HG02763 (cell line): ENCODE measurements around the gene GSTT2.
"Not testable (repeated sequence)": the region's sequence is repeated elsewhere in the genome, so short reads cannot be mapped to it uniquely, and the experiment has no call there.

ENCODE experiments used
- ATAC-seq: cut with Tn5 transposase; IDR thresholded peaks from one replicate; pipeline ENCODE4 v1.9.1; 2021; ENCODE audit warnings: mild to moderate bottlenecking, moderate library complexity; ENCODE audit not compliant: unreplicated experiment

Gene GSTT2

DNA sequence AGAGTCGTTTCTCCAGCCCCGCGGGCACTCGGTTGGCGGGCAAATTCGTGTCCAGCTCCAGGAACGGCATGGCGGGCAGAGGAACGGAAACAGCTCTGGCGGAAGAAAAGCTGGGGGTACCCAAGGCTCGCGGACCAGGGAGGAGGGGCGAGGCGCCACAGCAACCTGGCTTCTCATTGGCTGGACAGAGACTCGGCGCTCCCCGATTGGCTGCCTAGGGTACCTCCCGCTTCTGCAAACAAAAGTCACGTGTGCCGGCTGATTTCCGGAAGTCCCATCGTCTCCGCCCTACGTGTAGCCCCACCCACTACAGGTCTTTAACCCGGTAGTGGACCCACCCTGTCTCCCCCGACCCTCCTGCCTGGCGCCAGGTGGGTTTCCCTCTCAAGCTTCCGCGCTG is 5.6 kb upstream of the GSTT2 start, which contains the start of gene DDT:
Gene DDT, minus strand, starts transcription at position 97 of the 400 bp plus-strand sequence. Its CDS starts 27 bp downstream, at position 70.
- peak; percentile 90 for ATAC-seq

DNA sequence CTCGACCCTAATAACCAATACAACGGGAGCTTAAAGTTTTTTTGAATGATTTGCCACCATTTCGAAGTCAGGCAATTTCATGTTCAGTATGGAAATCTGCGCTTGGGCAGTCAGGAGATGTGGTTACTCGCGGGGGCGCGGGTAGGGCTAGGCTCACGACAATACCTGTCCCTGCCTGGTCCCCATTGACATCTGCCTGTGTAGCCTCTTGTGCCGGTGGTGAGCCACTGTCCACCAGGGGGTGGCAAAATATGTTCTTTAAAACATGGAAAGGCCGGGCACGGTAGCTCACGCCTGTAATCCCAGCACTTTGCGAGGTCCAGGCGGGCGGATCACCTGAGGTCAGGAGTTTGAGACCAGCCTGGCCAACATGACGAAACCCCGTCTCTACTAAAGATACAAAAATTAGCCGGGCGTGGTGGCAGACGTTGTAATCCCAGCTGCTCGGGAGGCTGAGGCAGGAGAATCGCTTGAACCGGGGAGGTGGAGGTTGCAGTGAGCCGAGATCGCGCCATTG is 5.0 kb upstream of the GSTT2 start:
- ATAC-seq: not testable (repeated sequence)

DNA sequence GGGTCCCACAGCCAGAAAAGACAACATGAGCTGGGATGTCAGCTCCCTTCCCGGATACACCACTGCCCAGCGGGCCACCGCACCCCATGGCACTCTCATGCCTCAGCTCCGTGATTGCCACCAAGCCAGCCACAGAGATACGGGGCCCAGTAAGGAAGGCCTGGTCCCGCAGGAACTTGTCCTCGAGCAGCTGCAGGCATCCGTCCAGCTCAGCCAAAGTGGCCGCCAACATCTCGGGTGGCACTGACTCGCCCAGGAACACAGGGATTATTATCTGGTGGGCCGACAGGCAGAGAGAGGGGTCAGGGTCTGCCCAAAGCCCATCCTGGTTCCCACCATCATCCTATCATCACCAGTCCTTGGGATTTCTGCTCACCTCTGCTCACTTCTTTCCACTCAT is 2.6 kb upstream of the GSTT2 start:
- ATAC-seq: not testable (repeated sequence)

DNA sequence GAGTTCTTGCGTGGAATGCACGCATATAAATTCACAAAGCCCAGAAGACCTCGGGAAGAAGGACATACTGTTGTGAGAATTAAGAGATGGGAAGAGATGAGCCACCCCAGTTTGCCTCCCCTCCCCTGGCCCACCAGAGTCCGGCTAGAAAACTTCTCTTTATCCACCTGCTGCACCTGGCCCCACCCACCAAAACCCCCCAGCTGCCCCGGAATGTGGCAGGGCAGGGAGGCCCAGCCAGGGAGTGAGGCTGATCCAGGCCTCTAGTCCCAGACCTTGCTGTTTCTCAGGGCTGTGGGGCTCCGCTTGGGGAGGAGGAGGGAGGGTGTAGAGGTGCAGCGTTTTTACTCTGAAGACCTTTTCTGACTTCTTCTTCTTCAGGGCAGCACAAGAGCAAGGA is 633 bp downstream of the GSTT2 start:
- not testable (repeated sequence) for ATAC-seq

DNA sequence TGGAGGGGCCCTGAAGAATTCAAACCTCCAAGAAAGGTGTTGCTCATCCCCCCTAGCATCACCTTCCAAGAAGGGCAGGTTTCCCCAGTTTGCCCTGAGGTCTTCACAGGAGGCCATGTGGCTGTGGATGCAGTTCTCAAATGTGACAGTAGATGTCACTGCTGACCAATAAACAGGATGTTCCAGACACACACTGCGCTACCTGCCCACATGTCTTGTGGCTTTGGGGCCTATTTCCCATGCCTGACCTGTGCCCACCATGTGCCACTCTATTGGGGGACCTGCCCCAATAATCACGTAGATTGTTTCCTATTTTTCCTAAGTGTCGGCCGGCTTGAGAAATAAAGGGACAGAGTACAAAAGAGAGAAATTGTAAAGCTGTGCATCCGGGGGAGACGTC is 4.5 kb downstream of the GSTT2 start:
- ATAC-seq: no peak

DNA sequence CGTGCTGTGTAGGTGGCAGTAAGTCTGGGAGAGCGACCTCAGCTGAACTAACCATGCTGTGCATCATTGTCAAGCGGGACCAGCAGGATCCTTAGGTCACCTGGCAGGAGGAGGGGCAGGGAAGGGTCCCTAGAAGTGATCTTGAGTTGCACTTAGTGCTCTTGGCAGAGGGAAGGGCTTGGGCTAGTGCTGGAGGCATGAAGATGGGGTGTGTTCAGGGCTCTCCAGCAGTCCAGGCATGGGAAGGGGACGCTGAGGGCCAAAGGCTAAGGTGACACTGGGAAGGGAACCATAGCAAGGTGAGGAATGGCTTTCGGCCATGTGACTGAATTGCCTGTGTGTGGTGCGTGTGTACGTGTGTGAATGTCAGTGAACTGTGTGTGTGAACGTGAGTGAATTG is 6.2 kb downstream of the GSTT2 start:
- not testable (repeated sequence) for ATAC-seq

DNA sequence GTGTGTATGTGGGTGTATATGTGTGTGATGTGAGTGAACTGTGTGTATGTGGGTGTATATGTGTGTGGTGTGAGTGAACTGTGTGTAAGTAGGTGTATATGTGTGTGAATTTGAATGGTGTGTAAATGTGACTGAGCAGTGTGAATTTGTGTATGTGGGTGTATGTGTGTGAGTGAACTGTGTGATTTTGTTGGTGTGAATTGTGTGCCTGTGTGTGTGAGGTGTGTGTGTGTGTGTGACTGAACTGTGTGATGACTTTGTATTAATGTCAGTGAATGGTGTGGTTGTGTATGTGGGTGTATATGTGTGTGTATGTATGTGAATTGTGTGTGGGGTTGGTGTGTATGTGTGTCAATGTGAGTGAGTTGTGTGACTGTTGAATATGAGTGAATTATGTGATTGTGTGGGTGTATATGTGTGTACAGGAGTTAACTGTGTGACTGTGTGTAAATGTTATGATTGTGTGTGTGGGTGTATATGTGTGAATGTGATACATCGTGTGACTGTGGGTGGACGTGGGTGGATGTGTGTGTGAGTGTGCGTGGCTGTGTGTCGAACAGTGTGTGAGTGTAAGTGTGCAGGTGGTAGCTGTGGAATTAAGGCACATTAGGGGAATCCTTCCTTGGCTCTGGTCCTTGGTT is 6.7 kb downstream of the GSTT2 start:
- not testable (repeated sequence) for ATAC-seq

DNA sequence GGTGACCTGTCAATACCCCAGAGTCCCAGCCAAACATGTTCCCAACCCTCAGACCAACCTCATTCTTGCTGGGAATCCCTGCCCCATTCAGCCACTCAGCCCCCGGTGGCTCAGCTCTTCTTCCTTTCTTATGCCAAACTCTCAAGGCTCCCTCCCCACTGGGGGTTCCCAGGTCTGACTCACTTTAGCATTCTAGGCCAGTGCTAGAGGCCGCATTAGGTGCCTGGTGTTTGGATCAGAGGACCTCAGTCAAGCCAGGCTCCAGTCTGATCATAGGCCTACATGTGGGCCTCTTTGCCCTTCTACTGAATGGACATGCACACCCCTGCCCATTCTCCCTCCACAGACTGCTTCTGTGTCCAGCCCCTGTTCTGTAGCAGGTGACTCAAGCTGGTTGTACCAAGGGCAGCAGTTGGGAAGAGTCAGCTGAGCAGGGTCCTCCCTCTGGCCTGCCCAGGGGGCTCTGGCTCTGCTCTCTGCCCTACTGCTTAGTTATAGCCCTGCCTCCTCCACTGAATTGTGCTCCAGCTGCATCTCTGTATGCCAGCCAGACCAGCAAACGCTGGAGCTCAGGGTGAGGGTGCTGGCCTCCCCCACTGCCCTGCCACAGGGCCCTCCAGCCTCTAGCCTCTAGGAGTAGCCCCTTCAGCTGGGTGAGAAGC is 9.8 kb downstream of the GSTT2 start:
- not testable (repeated sequence) for ATAC-seq

DNA sequence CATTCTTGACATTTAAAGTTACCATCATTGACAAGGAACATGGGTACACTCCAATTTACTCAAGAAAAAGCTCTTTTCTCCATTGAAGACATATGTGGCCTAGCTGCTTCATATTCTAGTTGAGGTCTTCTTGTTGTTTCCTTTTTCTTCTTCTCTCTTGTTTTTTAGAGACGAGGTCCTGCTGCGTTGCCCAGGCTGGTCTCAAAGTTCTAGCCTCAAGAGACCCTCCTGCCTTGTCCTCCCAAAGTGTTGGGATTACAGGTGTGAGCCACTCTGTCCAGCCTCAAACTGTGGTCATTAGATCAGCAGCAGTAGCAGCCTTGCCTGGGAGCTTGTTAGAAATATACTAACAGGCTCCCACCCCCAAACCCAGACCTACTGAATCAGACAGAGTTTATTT is 13.1 kb downstream of the GSTT2 start:
- not testable (repeated sequence) for ATAC-seq

DNA sequence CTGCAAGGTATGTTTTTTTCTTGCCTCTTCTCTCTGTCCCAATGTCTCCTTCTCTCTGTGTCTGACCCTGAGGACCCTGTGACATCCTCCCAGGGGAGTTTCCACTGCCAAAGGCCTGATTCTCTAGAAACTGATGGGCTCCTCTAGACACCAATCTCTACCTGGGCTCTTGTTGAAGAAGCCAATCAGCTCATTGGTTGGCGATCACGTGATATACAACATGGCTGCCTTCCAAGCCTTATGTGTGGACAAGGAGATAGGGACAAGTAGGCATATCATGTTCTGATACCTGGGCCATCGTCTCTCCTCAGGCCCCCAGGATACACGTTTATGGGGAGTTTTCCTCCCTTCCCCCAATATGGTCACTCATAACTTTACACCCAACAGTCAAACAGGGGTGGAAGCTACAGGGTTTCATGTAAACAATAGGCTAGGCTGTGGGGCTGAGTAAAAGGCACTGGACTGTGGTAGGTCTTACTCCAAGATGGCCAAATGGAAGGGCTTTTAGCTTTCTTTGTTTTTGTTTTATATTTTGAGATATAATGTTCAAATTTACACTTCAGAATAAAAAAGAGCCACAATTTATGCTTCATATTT is 13.7 kb downstream of the GSTT2 start:
- ATAC-seq: not testable (repeated sequence)

DNA sequence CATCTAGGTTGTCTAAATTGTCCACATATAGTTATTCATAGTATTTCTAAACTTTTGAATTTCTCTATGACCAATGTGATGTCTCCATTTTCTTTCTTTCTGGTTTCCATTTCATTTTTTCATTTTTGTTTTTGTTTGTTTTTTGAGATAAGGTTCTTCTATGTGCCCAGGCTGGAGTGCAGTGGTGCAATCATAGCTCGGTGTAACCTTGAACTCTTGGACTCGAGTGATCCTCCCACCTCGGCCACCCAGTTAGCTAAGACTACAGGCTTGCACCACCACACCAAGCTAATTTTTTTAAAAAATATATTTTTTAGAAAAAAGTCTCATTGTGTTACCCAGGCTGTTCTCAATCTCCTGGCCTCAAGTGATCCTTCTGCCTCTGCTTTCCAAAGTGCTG is 17.2 kb downstream of the GSTT2 start:
- ATAC-seq: no peak

DNA sequence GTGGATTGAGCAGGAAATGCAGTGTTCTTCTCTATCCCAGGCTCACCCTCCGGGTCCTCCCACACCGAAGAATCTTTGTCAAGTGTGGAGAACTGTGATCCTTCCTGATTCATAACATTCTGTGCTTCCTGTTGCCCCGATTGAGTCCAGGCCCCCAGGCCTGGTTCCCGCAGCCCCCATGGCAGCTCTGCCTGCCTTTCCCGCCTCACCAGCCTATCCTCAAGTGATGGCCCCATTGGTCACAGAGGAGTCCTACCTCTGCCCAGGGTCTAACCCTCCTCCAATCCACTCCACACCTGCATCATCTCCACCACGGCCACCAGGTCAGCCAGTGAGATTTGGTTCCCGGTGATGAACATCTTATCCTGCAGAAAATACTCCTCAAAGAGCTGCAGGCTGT is 19.8 kb downstream of the GSTT2 start:
- ATAC-seq: not testable (repeated sequence)

DNA sequence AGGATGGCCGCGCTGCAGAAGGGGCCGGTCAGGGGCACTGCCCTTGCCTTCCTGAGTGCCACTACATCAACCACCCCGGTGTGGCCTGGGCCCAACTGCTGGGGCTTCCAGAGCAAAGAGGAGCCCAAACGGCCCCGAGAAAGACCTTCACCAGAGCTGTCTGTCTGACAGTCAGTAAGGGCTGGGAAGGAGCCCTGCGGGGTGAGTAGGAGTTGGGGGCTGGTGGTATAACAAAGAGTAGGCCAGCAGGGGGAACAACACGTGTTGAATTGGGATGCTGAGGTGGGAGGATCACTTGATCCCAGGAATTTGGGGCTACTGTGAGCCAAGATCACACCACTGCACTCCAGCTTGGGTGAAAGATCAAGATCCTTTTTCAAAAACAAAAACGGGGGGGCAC is 21.4 kb downstream of the GSTT2 start:
- ATAC-seq: no peak

DNA sequence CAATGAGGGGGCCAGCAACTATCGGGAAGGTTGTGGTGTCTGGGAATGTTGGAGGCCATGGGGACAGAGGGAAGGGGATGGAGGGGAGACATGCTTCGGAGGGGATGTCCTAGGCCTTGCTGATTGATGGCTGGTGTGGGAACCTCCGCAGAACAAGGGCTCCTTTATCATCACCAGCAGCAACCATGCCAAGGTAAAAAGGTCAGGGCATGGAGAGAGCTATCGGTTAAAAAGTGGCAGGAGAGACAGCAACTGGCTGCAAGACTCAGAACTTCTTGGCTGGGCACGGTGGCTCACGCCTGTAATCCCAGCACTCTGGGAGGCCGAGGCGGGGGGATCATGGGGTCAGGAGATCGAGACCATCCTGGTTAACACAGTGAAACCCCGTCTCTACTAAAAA is 22.3 kb downstream of the GSTT2 start:
- ATAC-seq: no peak

DNA sequence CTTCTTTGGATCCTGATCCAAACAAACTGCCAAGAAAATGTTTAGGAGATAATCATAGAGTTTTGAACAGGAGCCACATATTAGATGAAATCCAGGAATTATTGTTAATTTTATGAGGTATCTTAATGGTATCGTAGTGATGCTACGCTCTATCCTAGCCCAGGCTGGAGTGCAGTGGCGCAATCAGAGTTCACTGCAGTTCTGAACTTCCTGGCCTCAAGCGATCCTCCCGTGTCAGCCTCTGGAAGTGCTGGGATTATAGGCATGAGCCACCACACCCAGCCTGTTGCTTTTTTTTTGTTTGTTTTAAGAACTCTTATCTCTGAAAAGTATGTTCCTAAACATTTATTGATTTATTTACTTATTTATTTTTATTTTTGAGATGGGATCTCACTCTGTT is 22.9 kb downstream of the GSTT2 start:
- no peak for ATAC-seq

DNA sequence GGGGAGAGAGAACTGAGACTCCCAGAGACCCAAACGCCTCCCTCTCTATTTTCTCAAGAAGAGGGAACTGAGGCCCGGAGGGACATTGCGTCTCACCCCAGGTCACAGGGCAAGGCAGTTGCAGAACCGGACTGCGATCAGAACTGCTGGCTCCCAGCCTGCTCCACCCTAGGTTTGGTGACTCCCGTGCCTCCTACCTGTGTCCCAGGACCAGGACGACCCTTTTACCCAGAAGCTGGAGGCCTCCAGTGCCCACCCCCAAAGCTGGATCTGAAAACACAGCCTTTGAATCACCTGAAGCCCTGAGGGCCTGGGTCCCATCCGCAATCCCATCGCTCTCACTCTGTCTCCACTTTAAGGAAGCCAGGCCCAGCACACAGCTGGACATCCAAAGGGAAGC is 24.0 kb downstream of the GSTT2 start:
- ATAC-seq: no peak

DNA sequence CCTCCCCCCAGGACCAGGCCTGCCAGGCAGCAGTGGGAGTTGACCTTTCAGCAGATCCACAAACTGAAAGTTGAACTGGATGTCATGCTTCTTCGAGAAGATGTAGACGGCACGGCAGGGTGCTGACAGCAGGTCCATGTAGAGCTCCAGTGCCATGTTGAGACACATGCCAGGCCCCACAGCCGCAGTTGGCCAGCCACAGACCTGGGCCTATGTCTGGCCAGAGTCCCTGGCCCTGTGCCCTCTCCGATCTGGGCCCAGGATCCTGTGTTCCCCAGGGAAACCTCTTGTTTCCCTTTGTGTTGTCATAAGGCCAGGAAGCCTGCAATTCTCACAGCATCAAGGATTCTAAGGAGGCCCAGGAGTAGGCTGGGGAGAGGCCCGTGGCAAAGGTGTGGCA is 25.3 kb downstream of the GSTT2 start, which contains the start of gene GSTT4:
Gene GSTT4, minus strand, starts transcription at position 253 of the 400 bp plus-strand sequence. Its CDS starts 97 bp downstream, at position 156.
- ATAC-seq: no peak

DNA sequence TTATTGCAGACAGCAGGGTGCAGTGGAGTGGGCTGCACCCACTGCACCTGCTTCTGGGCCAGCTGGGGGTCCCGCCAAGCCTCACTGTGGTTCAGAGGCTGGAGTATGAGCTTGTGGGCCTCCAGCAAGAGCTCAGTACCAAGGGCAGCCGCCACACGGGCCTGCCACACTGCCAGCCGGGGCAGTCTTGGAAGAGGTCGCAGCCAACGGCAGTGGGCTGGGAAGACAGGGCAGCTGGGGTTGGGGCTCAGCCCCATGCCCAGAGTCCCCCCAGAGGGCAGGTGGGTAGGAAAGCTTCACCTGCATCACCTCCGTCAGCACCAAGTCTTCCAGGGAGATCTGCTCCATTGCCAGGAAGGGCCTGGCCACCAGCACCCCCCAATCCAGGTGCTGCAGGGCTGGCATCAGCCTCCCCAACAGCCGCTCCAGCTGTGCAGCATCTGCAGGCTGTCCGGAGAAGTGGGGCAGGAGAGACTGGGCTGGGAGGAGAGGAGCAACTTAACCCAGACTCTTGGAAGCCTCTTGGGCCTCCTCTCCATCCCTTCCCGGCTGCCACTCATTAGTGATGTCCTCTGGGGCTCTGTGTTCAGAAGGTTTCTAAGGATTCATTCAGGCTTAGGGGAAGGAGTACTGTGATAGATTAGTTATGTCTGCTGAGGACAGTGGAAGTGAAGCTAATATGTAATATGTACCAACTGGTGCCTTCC is 26.4 kb downstream of the GSTT2 start:
- ATAC-seq: no peak

DNA sequence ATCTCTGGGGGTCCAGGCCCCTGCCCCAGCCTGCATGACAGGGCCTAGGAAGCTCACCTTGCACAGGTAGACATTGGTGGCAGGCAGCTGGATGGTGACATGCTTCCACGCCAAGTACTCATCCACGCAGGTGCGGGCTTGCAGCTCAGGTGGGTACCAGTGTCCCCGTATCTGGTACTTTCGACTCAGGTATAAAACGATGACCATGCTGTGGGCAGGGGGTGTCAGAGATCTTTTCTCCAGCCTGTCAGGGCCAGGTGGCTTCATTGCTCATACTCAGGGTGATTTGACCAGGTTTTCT is 26.9 kb downstream of the GSTT2 start:
- ATAC-seq: no peak

DNA sequence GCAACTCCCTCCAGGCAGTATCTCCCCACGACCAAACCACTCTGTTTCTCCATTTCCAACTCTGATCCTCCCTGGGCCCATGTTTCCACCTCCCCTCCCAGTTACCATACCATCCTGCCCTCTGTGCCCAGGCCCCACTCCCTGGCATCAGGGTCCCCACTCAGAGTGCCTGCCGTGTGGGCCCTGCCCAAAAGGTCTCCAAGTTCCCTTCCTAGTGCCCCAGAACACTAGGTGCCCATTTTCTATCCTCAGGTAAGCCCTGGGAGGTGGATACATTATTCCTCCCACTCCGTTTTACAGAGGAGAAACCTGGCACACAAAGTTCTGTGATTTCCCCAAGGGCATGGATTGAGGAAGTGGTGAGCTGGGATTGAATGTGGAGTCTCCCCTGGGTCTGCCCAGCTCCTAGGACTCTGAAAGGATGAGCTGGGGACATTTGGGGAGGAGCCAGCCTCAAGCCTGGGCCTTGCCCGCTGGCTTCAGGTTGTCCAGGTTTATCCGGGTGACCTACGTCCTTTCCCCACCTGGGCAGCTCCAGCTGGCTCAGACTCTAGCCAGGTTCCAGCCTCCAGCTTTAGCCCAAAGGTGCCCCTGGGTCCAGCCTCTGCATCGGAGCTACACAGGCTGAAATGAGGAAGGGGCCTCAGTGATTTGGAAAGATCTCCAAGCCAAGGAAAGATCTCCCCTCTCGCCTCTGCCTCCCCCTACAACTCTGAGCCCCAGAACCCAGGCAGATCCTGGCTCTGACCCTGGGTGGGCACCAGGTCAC is 27.5 kb downstream of the GSTT2 start:
- no peak for ATAC-seq

DNA sequence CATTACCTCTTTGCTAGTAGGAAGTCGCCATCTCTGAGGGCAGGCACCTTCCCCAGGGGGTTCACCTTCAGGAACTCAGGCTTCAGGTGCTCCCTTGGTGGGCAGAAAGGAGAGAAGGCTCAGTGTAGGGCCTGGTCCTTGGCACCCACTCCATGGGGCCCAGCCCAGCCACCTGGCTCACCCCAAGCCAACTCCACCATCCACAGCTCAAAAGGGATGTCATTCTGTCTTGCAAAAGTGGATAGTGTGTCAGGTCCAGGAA is 28.0 kb downstream of the GSTT2 start:
- no peak for ATAC-seq
